DMS 273 (cell line): Measurements from ENCODE around the gene EDNRB.

Experiments
- DNase-seq: peaks from one replicate; lab custom pipeline; 2025; ENCODE audit not compliant: unreplicated experiment; lab: John Stamatoyannopoulos, UW

Gene EDNRB

GRCh38 chr13:77898097-77898496, 20.5 kb downstream of the EDNRB start:
- DNase-seq = no peak

GRCh38 chr13:77896977-77897376, 21.7 kb downstream of the EDNRB start:
- DNase-seq = peak; percentile 6

GRCh38 chr13:77896536-77896935, 22.1 kb downstream of the EDNRB start:
- DNase-seq = no peak

DNA sequence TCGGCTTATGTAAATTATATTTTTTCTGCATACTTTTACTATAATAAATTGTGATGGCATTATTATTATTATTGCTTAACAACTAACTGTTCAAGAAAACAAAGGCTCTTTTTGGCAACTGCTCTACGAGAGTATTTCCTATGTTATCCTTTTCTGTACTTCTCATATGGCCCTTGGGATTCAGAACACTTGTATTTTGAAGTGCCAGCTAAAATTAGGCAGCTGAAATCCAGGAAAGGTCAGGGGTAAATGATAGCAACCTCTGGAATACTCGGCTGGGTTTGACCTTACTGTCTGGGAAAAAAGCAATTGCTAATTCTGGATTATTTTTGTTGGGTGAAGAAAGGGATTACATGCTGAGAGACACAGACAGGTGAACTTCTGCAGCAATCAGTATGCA, 23.9 kb downstream of the EDNRB start:
- DNase-seq = no peak

GRCh38 chr13:77893066-77893465, 25.6 kb downstream of the EDNRB start:
- no peak for DNase-seq

- no peak for DNase-seq
These were observed 26.1 kb downstream of the EDNRB start for GRCh38 chr13:77892491-77892890.

DNA sequence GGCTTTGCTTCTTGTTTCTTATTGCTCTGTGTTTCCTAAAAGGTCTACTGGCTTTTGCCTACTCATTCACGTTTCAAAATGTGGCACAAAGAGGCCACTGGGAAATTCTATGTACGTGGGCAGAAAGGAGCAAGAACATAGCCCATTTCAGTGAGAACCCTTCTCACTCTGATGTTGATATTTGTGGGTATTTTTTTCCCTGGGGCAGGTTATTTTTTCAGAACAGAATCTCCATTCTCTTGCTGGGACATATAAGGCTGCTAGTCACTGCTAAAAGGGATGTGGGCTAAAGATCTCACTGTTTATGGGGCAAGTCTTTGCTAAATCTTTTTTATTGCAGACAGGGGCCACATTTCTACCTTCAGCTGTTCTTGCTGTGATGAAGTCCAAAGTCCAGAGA, 27.1 kb downstream of the EDNRB start:
- no peak for DNase-seq

DNA sequence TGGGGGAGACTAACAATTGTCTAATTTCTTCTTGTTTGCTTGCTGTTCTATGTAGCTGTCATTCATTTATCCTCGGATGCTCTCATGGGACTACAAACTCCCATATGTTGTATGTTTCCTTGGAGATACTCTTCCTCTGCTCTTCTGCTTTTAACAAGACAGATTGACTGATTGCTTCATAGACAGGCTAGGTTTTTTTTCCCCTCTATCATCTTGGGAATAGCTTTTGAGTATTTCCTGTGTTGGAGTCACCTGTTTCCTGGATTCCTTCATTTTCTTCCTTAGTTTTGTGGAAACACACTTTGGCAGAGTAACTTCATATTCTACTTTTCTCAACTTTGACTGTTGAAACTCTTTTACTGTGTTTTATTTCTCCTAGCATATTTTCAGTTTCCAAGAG, 27.6 kb downstream of the EDNRB start:
- peak; percentile 0 for DNase-seq

DNA sequence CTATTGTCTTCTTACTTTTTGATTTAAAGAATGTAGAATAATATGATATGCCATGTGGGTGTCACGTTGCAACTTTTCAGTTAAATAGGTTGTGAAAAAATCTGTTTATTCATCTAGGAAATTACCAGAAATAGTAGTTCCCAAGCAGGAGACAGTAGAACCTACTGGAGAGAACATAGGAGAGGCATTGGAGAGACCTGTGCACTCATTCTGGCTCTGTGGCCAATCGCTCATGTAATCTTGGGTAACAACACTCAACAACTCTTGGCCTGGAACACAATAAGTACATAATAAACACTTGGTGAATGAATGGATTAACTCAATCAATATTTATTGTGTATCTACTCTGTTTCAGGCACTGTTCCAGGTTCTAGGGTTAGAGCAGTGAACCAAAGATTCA, 35.3 kb downstream of the EDNRB start:
- peak; percentile 0 for DNase-seq

DNA sequence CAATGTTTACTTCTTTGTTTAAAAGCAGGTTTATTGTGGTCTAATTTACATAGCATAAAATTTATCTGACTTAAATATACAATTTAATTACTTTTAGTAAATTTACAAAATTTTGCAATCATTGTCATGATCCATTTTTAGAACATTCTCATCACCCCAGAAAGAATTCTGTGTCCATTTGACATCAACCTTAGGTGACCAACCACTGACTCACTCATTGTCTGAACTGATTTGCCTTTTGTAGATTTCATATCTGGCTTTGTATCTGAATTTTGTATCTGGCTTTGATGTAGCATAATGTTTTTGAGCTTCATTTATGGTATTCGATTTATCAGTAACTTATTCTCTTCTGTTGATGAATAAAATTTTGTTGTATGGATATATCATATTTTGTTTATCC, 40.4 kb downstream of the EDNRB start:
- DNase-seq = no peak

DNA sequence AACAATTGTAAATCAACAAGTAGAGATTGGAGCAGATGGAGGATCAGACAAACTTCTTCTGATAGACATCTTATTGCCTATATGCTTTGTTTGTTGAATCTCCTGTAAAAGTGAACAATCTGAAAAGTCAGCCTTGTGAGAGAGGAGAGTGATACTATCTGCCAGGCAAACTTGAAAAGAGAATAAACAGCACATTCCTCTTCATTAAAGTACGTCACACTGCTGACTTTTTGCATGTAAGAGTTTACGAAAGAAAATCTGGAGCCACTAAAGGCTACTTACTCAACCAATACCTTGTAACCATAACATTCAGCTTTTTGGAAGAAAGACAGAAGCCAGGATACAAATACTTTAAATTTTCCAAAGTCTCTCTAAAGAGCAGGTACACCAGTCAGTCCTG, 42.5 kb downstream of the EDNRB start:
- DNase-seq = no peak

DNA sequence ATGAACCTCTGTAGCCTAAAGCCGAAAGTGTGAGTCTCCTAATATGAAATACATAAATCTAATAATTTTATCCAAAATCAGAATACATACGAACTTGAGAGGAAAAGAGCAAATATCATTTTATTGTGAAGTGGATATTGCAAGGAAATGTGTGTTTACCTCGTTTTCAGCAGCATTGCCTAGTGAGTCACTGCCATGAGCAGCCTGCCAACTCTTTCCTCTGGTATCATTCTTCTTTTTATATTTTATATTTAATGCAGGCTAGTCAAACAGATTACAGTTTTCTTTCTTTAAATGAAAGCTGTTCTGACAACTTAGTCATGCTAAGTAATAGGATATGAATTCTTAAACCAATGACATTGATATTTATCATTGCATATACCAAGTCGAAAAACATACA, 44.2 kb downstream of the EDNRB start:
- DNase-seq = no peak

GRCh38 chr13:77872995-77873394, 45.6 kb downstream of the EDNRB start:
- no peak for DNase-seq

DNA sequence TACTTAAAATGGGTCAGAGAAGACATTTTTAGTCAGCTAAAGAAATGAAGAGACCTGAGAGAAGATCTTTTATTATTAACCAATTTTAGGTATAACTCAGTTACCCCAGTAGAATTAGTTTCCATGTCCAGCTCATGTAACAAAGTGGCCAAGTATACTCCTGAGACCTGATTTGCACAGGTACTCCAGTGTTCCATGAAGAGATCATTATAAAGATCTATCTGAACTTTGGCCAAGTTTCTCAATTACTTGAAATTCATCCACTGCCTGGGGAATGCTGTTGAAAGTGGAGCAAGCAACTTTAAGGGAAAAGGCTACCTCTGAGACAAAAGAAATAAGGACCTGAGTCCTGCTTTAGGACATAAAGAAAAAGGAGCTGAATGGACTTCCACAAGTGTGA, 47.0 kb downstream of the EDNRB start:
- DNase-seq = no peak

DNA sequence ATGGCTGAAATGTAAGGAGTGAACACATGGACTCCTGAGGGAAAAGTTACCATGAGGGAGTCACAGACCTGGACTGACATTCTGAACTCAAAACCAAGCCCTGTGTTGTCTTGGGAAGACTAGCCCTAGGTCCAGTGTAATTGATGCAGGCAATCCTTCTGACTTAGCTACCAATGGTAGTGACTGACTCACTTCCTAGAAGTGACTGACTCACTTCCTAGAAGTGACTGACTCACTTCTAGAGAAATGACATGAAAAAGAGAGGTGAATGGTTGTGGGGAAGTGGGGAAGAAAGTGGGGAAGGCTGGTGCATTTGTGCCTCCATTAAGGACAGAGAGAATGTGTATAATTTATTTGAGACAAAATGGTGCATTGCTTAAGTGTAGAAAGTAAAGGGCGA, 49.9 kb downstream of the EDNRB start:
- no peak for DNase-seq

- no peak for DNase-seq
These were observed 51.7 kb downstream of the EDNRB start for GRCh38 chr13:77866971-77867370.

DNA sequence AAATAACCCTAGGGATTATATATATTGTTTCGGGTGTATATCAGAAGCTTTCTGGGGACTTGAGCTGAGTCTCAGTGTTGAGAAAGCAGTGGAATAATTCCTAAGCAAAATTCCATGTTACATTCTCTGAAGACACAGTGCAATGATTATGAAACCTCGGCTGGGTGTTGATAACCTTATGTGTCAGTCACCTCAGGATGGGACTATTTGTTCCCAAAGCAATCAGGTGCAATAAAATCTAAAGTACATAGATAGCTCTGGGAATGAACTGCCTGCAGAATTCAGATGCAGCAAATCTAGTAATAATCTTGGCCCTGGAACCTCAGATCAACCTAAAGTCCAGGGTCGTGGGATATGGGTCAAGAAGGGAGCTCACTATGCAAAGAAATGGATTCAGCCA, 53.0 kb downstream of the EDNRB start:
- DNase-seq = no peak

- no peak for DNase-seq
These were observed 55.5 kb downstream of the EDNRB start for GRCh38 chr13:77863144-77863543.

GRCh38 chr13:77861741-77862140, 56.9 kb downstream of the EDNRB start:
- DNase-seq = no peak

DNA sequence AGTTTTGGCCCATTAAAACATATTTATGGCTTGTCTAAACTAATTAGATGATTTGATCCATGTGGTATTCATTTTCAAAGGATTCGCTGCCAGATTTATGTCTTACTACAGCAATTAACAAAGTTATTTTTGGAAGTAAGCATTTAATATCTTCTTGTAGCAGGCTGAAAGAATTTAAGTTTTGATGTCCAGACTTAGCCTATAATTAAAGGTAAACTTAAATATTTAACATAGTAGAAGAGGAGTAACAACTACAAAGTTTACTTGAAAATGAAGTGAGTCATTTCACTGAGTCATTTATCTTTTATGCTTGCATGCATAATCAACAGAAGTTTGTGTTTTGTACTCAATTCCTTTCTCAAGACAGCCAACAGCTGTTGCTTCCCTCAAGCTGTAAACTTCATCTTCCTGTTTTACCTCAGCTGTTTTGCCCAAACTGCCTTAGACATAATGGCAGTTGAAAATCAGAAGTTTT, 58.1 kb downstream of the EDNRB start:
- peak; percentile 42 for DNase-seq

DNA sequence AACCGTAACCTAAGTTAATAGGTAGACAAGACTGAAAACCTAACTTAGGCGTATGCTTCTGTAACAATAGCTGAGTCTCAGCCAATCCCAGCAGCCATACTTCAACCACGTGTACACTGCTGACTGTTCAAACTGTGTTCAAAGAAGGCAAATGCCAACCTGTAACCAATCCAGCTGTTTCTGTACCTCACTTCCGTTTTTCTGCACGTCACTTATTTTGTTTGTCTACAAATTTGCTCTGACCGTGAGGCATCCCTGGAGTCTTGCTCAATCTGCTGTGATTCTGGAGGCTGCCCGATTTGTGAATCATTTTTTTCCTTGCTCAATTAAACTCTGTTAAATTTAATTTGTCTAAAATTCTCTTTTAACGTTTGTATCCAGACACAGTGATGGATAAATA, 59.2 kb downstream of the EDNRB start:
- no peak for DNase-seq

- peak; percentile 45 for DNase-seq
These were observed 61.0 kb downstream of the EDNRB start for GRCh38 chr13:77857531-77858209.

- no peak for DNase-seq
These were observed 64.9 kb downstream of the EDNRB start for GRCh38 chr13:77853703-77854102.
